ENCODE measurements around the gene ECHS1.

The ECHS1 gene

GRCh38 chr10:133326745-133327650, 46.2 kb downstream of the ECHS1 start:
- Histone ChIP-seq H3K9me3 (ENCODE audit: control insufficient read depth, insufficient read depth, low read depth, low read length) (no peaks in the 10 kb centered on the region), H3K4me3 (ENCODE audit: low read depth, low read length) (no peak overlapping the region), H3K27ac (ENCODE audit: extremely low read depth, low read depth, low read length) (no peak overlapping the region), H3K36me3 (ENCODE audit: control insufficient read depth in 2 of 2, insufficient read depth in 1 of 2, low read length in 2 of 2) (no peaks in the 10 kb centered on the region), H3K4me1 (ENCODE audit: control insufficient read depth, insufficient read depth, low read length) (peaks cover 11% of the 10 kb centered on the region)
- POLR2A ChIA-PET: no interaction called here
- CTCF ChIA-PET: interaction anchor here (0.8 to 2.3 kb wide), 3 partner anchors 8 to 172 kb away, joined by 3 to 7 read pairs (median 4); no protein-coding TSS in a partner anchor
- TF ChIP-seq ZNF211 (tag by site-specific recombination; IDR thresholded peaks at IDR 0.05; ENCODE audit: low read depth) (no peak), ZBTB17 (tag by site-specific recombination; IDR thresholded peaks at IDR 0.05) (no peak), CTCF (tag by site-specific recombination; IDR thresholded peaks at IDR 0.05) (no peak), ZNF169 (tag by site-specific recombination; IDR thresholded peaks at IDR 0.05) (no peak), ZNF148 (tag by site-specific recombination; IDR thresholded peaks at IDR 0.05; ENCODE audit: borderline replicate concordance) (no peak), ZNF48 (tag by site-specific recombination; IDR thresholded peaks at IDR 0.05) (no peak), SCRT2 (tag by site-specific recombination; IDR thresholded peaks at IDR 0.05) (no peak), ZNF335 (tag by site-specific recombination; conservative IDR thresholded peaks at IDR 0.05) (no peak), IKZF3 (tag by site-specific recombination; IDR thresholded peaks at IDR 0.05) (0 out of 2 replicates have a peak, but pooled peaks have one; percentile 21), PRDM4 (tag by site-specific recombination; IDR thresholded peaks at IDR 0.05) (no peak), ZNF639 (tag by site-specific recombination; IDR thresholded peaks at IDR 0.05) (no peak), SP7 (tag by site-specific recombination; IDR thresholded peaks at IDR 0.05) (peak; percentile 76), ZBTB20 (tag by site-specific recombination; IDR thresholded peaks at IDR 0.05) (no peak), GLIS1 (tag by site-specific recombination; IDR thresholded peaks at IDR 0.05) (peak; percentile 62), INSM2 (tag by site-specific recombination; IDR thresholded peaks at IDR 0.05) (no peak), ZNF600 (tag by site-specific recombination; IDR thresholded peaks at IDR 0.05) (no peak), OVOL3 (tag by site-specific recombination; IDR thresholded peaks at IDR 0.05) (no peak), GLIS2 (tag by site-specific recombination; IDR thresholded peaks at IDR 0.05) (peak; percentile 50), ZBTB10 (tag by site-specific recombination; IDR thresholded peaks at IDR 0.05) (no peak), ZNF10 (tag by site-specific recombination; IDR thresholded peaks at IDR 0.05) (no peak), ZNF394 (tag by site-specific recombination; IDR thresholded peaks at IDR 0.05; ENCODE audit: borderline replicate concordance) (no peak), PATZ1 (tag by site-specific recombination; IDR thresholded peaks at IDR 0.05) (0 out of 2 replicates have a peak, but pooled peaks have one; percentile 44)
